Measurements from ENCODE around the gene HOXA6.

Gene HOXA6

GRCh38 chr7:27102581-27103442 lies 44.8 kb downstream of the HOXA6 start, which contains the start of gene HOXA2:
Gene HOXA2 (minus strand): TSS chr7:27102683. CDS start chr7:27102500, 183 bp downstream.
- no peak within 1 kb of the TSS for H3K27ac ChIP-seq (replicated peaks)
- no peak within 1 kb of the TSS for H3K4me3 ChIP-seq (replicated peaks; ENCODE audit: insufficient read depth, low read length)
- peaks cover 38% of the 10 kb centered on the region for H3K27me3 ChIP-seq (ENCODE audit: insufficient read depth, poor library complexity, severe bottlenecking)
- DNase-seq (ENCODE audit: low read depth in 1 of 2, low spot score in 1 of 2): no peak
- no peak for TF ChIP-seq REST (IDR thresholded peaks at IDR 0.05; ENCODE audit: insufficient replicate concordance, low read depth)
- no peak for TF ChIP-seq SPI1 (IDR thresholded peaks at IDR 0.05; ENCODE audit: borderline replicate concordance, low read depth)
- no peak for TF ChIP-seq GABPA (IDR thresholded peaks at IDR 0.05; ENCODE audit: low read depth)
- no peak for TF ChIP-seq POLR2AphosphoS5 (IDR thresholded peaks at IDR 0.05; ENCODE audit: low read depth)
- TF ChIP-seq CTCF (IDR thresholded peaks at IDR 0.05; ENCODE audit: insufficient read depth, low read length): no peak

GRCh38 chr7:27101957-27102580 lies 45.5 kb downstream of the HOXA6 start:
- Histone ChIP-seq H3K27me3 (ENCODE audit: insufficient read depth, poor library complexity, severe bottlenecking) (peaks cover 38% of the 10 kb centered on the region), H3K4me3 (replicated peaks; ENCODE audit: insufficient read depth, low read length) (no peak overlapping the region), H3K27ac (replicated peaks) (no peak overlapping the region)
- TF ChIP-seq SPI1 (IDR thresholded peaks at IDR 0.05; ENCODE audit: borderline replicate concordance, low read depth): no peak
- TF ChIP-seq REST (IDR thresholded peaks at IDR 0.05; ENCODE audit: insufficient replicate concordance, low read depth): no peak
- TF ChIP-seq GABPA (IDR thresholded peaks at IDR 0.05; ENCODE audit: low read depth): no peak
- TF ChIP-seq POLR2AphosphoS5 (IDR thresholded peaks at IDR 0.05; ENCODE audit: low read depth): no peak
- no peak for TF ChIP-seq CTCF (IDR thresholded peaks at IDR 0.05; ENCODE audit: insufficient read depth, low read length)
- no peak for DNase-seq (ENCODE audit: low read depth in 1 of 2, low spot score in 1 of 2)

GRCh38 chr7:27101171-27101956 lies 46.2 kb downstream of the HOXA6 start:
- no peak for TF ChIP-seq POLR2AphosphoS5 (IDR thresholded peaks at IDR 0.05; ENCODE audit: low read depth)
- no peak for TF ChIP-seq CTCF (IDR thresholded peaks at IDR 0.05; ENCODE audit: insufficient read depth, low read length)
- TF ChIP-seq REST (IDR thresholded peaks at IDR 0.05; ENCODE audit: insufficient replicate concordance, low read depth): no peak
- no peak for TF ChIP-seq GABPA (IDR thresholded peaks at IDR 0.05; ENCODE audit: low read depth)
- no peak for TF ChIP-seq SPI1 (IDR thresholded peaks at IDR 0.05; ENCODE audit: borderline replicate concordance, low read depth)
- H3K27ac ChIP-seq (replicated peaks): no peak overlapping the region
- H3K27me3 ChIP-seq (ENCODE audit: insufficient read depth, poor library complexity, severe bottlenecking): peaks cover 38% of the 10 kb centered on the region
- DNase-seq (ENCODE audit: low read depth in 1 of 2, low spot score in 1 of 2): no peak
- H3K4me3 ChIP-seq (replicated peaks; ENCODE audit: insufficient read depth, low read length): no peak overlapping the region
